T-helper 1 cell treated with Interleukin-12 subunit alpha and Interleukin-12 subunit beta and Interleukin-4 antibody, amounts not matched to agents 30 μg/mL and 1 μg/mL, for 36 hours (primary cell): ENCODE results near the gene RNF126.
A peak's percentile ranks its signal among the peaks of the same experiment; 100 is the strongest.

Experiments used
- H3K27ac Mint-ChIP-seq: one replicate; pipeline ENCODE4 v1.8.0; 2021; ENCODE audit warnings: mild to moderate bottlenecking, mixed read lengths
- H3K27me3 Mint-ChIP-seq: one replicate; pipeline ENCODE4 v1.8.0; 2021; ENCODE audit warnings: low read depth, mixed read lengths
- H3K36me3 Mint-ChIP-seq: one replicate; pipeline ENCODE4 v1.8.0; 2021; ENCODE audit warnings: low read depth, mixed read lengths
- H3K4me1 Mint-ChIP-seq: one replicate; pipeline ENCODE4 v1.8.0; 2021; ENCODE audit warnings: low read depth, mixed read lengths
- H3K4me3 Mint-ChIP-seq: one replicate; pipeline ENCODE4 v1.8.0; 2021; ENCODE audit warnings: mild to moderate bottlenecking, moderate library complexity, mixed read lengths
- H3K9me3 Mint-ChIP-seq: one replicate; pipeline ENCODE4 v1.8.0; 2021; ENCODE audit warnings: mixed read lengths

Gene RNF126

DNA sequence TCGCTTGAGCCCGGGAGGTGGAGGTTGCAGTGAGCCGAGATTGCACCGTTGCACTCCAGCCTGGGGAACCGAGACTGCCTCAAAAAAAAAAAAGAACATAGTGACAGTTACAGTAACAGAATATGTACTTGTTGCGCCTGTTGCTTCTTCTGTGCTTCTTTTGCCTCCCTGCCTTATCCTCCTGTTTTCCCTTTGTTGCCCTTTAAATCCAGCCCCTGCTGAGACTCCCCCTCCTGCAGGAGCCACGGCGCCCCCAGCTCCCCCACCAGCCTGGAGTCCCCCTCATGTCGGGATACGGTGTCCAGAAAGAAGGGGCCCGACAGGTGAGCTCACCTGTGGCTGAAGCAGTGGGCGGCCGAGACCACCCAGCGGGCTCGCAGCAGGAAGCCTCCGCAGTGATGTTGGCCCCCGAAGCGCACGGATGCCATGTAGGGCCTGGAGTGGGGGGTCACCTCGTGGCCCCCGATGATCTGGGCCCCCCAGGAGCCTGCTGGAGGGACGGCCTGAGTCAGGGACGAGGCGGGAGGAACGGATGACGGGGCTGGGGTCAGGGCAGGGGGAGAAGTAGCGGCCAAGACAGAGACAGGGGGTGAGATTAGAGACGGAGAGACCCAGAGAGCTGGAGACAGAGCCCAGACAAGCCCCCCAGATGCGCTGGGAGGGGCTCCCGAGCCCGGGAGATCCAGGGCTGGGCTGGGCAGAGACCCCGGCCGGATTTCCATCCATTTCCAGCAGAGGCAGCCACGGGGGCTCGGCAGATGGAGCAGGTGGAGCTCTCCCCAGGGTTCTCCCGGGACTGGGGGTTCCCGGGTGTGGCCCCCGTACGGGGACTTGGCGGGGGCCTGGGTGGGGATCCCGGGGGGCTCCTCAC, 31.7 kb upstream of the RNF126 start:
- H3K27me3 Mint-ChIP-seq: peaks cover 8% of the 10 kb centered on the region
- no peak overlapping the region for H3K27ac Mint-ChIP-seq
- H3K4me1 Mint-ChIP-seq: no peaks in the 10 kb centered on the region
- H3K4me3 Mint-ChIP-seq: no peak overlapping the region
- H3K36me3 Mint-ChIP-seq: no peaks in the 10 kb centered on the region
- no peaks in the 10 kb centered on the region for H3K9me3 Mint-ChIP-seq

DNA sequence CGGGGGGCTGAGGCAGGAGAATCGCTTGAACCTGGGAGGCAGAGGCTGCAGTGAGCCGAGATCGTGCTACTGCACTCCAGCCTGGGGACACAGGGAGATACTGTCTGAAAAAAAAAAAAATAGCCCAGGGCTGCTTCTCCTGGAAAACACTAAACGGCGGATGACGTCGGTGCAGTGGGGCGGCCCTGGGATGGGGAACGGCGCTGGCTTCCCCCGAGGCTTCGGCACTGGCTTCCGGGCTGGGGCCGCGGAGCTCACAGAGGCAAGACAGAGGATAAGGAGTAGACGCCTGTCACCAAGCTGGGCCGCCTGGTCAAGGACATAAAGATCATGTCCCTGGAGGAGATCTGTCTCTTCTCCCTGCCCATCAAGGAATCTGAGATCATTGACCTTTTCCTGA, 27.2 kb upstream of the RNF126 start:
- Mint-ChIP-seq H3K4me1 (no peaks in the 10 kb centered on the region), H3K27me3 (peaks cover 8% of the 10 kb centered on the region), H3K4me3 (no peak overlapping the region), H3K27ac (no peak overlapping the region), H3K36me3 (no peaks in the 10 kb centered on the region), H3K9me3 (no peaks in the 10 kb centered on the region)

DNA sequence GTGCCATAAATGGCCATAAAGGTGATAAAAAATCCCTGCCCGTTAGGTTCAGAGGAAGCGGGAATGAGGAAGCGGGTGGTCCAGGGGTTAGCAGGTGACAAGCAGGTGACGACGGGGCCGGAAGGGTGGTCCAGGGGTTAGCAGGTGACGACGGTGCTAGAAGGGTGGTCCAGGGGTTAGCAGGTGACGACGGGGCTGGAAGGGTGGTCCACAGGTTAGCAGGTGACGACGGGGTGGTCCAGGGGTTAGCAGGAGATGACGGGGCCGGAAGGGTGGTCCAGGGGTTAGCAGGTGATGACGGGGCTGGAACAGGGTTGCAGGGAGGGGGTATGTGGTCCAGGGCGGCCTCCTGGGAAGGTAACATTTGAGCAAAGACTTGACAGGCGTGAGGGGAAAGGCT, 26.0 kb upstream of the RNF126 start:
- Mint-ChIP-seq H3K27ac (no peak overlapping the region), H3K9me3 (no peaks in the 10 kb centered on the region), H3K27me3 (no peaks in the 10 kb centered on the region), H3K4me1 (no peaks in the 10 kb centered on the region), H3K4me3 (no peak overlapping the region), H3K36me3 (no peaks in the 10 kb centered on the region)

DNA sequence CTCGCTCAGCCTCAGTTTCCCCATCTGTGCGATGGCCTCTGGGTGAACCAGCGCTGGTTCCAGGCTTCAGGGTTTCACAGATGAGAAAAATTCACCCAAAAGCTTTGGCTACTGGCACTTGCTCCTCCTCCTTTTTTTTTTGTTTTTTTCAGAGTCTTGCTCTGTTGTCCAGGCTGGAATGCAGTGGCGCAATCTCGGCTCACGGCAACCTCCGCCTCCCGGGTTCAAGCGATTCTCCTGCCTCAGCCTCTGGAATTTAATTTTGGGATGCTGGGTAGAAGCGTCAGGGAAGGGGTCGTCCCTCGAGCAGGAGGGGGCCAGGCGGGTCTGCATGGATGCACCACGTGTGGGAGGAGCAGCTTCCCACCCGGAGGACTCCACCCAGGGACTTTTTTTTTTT, 25.2 kb upstream of the RNF126 start:
- Mint-ChIP-seq H3K27ac (no peak overlapping the region), H3K27me3 (no peaks in the 10 kb centered on the region), H3K9me3 (no peaks in the 10 kb centered on the region), H3K4me3 (no peak overlapping the region), H3K4me1 (no peaks in the 10 kb centered on the region), H3K36me3 (no peaks in the 10 kb centered on the region)

DNA sequence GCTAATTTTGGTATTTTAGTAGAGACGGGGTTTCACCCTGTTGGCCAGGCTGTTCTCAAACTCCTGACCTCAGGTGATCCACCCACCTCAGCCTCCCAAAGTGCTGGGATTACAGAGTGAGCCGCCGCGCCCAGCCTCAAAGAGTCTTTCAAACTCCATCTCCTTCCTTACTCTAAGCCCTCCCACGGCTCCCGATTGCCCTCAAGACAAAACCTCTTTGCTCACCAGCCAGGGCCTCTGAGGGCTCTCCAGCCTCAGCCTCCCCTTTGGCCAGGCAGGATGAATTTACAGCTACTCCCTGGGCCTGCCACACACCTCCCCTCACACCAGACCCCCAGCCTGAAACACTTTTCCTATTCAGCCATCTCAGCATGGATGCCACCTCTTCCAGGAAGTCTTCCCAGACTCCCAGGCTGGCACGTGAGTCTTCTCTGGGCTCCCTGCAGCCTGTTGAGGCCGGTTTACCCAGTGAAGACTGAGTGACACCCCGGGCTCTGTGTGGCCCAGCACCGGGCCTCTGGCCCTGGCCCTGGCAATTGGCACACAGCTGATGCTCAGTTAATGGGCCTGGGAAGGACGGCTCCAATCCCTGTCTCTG, 24.7 kb upstream of the RNF126 start:
- Mint-ChIP-seq H3K27ac (no peak overlapping the region), H3K9me3 (no peaks in the 10 kb centered on the region), H3K4me1 (no peaks in the 10 kb centered on the region), H3K4me3 (no peak overlapping the region), H3K27me3 (no peaks in the 10 kb centered on the region), H3K36me3 (no peaks in the 10 kb centered on the region)

DNA sequence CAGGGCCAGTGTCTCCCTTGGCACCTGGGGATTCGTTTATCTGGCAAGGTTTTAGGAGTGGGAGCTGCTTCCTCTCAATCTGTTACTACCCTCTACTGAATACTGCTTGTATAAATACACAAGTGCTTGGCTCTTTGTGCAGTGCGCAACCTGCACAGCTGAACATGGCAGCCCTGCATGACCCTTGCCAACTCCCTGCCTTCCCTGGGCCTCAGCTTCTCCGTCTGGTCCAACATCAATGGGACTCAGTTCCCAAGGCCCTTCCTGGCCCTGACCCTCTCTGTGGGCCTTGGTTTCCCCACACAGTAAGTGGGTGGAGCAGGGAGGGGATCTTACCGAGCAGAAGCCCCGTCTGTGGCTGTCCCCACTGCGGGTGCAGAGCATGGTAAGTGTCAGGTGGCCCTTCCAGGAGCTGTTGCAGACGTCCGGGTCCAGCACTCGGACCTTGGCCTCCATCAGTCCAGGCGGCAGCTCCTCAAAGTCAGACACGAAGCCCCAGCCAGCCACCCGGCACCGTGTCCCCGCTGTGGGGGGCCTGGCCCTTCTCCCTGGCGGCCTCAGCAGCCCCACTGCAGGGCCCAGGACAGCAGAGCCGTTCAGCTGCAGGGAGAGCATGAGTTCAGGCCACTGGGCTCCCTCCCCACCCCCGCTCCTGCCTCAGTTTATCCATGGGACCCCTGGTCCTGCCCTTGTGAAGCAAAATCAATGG, 23.7 kb upstream of the RNF126 start:
- H3K27ac Mint-ChIP-seq: no peak overlapping the region
- no peaks in the 10 kb centered on the region for H3K27me3 Mint-ChIP-seq
- no peaks in the 10 kb centered on the region for H3K9me3 Mint-ChIP-seq
- H3K4me3 Mint-ChIP-seq: no peak overlapping the region
- no peaks in the 10 kb centered on the region for H3K4me1 Mint-ChIP-seq
- no peaks in the 10 kb centered on the region for H3K36me3 Mint-ChIP-seq

DNA sequence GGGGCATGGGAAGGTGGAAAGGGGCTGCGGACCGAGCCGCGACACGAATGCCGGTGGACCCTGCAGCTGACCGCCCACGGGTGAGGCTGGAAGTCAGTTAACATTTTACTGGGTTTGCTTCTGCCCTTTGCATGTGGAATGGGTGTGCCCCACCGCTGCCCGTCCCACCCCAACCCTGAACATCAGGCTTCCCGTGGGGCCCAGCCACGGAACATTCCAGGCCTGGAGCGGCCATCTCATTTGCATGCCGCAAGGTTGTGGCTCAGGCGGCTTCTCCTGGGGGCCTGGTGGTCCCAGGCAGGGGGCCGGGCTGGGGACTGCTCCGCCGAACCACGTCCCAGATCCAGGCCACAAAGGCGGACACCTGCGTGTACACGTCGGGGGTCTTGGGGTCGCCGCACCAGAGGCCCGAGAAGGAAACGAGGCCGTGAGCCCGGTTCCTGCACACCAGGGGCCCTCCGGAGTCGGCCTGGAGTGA, 22.5 kb upstream of the RNF126 start:
- Mint-ChIP-seq H3K36me3 (no peaks in the 10 kb centered on the region), H3K4me3 (no peak overlapping the region), H3K4me1 (peaks cover 2% of the 10 kb centered on the region), H3K27ac (no peak overlapping the region), H3K27me3 (no peaks in the 10 kb centered on the region), H3K9me3 (no peaks in the 10 kb centered on the region)

DNA sequence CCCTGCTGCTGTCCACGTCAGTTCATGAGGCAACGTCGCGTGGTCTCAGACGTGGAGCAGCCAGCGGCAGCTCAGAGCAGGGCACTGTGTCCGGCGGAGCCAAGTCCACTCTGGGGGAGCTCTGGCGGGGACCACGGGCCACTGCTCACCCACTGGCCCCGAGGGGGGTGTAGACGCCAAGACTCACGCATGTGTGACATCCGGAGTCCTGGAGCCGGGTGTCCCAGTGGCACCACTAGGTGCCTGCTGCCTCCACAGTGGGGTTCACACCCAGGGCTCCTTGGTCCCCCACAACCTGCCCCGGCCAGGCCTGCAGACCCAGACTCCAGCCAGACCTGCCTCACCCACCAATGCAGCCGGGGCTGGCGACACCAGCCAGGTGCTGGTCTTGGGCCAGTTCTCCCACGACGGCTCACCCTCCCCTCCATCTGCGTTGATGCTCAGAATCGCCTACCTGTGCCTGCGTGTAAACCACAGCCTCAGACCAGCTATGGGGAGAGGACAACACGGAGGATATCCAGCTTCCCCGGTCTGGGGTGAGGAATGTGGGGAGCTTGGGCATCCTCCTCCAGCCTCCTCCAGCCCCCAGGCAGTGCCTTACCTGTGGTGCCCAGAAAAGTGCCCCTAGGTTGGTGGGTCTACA, 19.8 kb upstream of the RNF126 start:
- H3K36me3 Mint-ChIP-seq: no peaks in the 10 kb centered on the region
- no peak overlapping the region for H3K27ac Mint-ChIP-seq
- H3K4me1 Mint-ChIP-seq: peaks cover 2% of the 10 kb centered on the region
- no peaks in the 10 kb centered on the region for H3K9me3 Mint-ChIP-seq
- H3K4me3 Mint-ChIP-seq: no peak overlapping the region
- peaks cover 5% of the 10 kb centered on the region for H3K27me3 Mint-ChIP-seq

DNA sequence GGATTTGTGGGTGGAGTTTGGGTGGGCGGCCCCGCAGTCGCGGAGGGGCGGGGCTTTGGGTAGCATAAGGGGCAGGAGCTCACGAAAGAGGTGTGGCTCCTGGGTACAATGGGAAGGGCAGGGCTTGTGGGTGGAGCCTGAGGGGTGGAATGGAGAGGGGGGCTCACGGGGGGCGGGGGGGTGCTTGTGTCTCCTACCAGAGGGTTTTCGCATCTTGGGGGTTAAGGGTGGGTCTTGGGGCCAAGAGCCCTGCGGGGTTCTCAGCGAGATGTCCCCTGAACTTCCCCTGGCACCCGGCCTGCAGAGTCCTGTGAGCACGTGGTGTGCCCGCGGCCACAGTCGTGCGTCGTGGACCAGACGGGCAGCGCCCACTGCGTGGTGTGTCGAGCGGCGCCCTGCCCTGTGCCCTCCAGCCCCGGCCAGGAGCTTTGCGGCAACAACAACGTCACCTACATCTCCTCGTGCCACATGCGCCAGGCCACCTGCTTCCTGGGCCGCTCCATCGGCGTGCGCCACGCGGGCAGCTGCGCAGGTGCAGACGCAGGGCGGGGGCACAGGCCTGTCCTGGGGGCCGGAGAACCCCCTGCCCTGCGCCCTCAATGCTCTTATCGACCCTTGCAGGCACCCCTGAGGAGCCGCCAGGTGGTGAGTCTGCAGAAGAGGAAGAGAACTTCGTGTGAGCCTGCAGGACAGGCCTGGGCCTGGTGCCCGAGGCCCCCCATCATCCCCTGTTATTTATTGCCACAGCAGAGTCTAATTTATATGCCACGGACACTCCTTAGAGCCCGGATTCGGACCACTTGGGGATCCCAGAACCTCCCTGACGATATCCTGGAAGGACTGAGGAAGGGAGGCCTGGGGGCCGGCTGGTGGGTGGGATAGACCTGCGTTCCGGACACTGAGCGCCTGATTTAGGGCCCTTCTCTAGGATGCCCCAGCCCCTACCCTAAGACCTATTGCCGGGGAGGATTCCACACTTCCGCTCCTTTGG, 18.3 kb upstream of the RNF126 start:
- no peaks in the 10 kb centered on the region for H3K36me3 Mint-ChIP-seq
- H3K4me1 Mint-ChIP-seq: peaks cover 2% of the 10 kb centered on the region
- peak overlapping the region; percentile 100 for H3K27ac Mint-ChIP-seq
- H3K9me3 Mint-ChIP-seq: no peaks in the 10 kb centered on the region
- peak overlapping the region; percentile 89 for H3K4me3 Mint-ChIP-seq
- peaks cover 9% of the 10 kb centered on the region for H3K27me3 Mint-ChIP-seq

DNA sequence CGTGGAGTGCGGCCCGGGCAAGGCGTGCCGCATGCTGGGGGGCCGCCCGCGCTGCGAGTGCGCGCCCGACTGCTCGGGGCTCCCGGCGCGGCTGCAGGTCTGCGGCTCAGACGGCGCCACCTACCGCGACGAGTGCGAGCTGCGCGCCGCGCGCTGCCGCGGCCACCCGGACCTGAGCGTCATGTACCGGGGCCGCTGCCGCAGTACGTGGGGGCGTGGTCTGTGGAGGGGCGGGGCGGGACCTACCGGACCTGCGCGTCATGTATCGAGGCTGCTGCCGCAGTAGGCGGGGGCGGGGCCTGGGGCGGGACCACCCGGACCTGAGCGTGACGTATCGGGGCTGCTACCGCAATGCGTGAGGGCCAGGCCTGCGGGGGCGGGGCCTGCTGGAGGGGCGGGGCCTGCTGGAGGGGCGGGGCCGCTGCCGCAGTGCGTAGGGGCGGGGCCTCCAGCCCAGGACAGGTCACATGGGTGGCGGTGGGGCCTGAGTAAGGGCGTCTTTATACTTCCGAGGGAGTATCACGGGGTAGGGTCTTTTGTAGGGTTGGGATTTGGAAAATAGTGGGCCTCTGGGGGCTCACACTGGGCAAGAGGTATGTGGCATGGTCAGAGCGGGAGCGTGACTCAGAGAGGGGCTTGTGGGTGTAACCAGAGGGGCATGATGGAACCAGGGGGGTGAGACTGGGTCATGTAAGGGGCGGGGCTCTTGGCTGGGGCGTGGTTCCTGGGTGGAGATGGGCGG, 17.4 kb upstream of the RNF126 start:
- Mint-ChIP-seq H3K4me1 (peaks cover 2% of the 10 kb centered on the region), H3K9me3 (no peaks in the 10 kb centered on the region), H3K27me3 (peaks cover 11% of the 10 kb centered on the region), H3K27ac (peak overlapping the region; percentile 100), H3K4me3 (peak overlapping the region; percentile 89), H3K36me3 (no peaks in the 10 kb centered on the region)

DNA sequence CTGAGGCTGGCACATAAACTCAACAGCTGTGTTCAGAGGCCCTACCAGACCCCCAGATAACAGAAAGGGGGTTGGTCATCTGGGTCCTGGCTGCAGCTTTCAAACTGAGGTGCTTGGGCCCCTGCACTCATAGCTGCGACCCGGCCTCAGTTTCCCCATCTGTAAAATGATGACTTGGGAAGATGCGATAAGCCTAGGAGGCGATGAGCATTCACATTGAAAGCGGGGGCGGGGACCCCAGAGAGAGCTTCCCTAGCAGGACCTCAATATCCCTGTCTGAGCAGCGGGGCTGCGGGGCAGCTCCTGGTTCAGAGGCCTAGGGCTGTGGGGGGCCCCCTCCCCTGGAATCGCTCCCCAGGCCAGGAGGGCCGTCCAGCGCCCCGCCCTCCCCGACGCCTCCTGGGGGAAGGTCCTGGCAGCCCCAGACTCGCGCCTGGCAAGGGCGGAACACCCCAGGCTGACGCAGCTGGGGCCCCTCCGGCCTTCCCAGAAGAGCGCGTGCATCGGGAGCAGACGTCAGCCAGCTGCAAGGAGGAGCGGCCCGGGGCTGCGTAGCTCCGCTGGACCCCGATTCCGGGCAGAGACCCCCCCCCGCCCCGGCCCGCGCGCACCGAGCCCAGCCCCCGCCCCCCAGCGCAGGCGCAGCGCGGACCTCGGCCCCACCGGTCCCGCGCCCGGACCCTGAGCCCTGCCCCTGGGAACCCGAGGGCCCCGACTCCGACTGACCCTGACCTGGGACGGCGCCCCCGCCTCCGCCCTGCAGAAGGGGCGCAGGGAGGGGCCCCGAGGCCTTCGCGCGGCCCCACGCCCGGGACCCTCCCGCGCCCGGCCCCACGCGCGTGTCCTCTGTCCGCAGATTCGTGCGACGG, 16.6 kb upstream of the RNF126 start:
- H3K27ac Mint-ChIP-seq: no peak overlapping the region
- H3K4me1 Mint-ChIP-seq: peaks cover 2% of the 10 kb centered on the region
- no peaks in the 10 kb centered on the region for H3K36me3 Mint-ChIP-seq
- peak overlapping the region; percentile 72 for H3K4me3 Mint-ChIP-seq
- H3K27me3 Mint-ChIP-seq: peaks cover 16% of the 10 kb centered on the region
- no peaks in the 10 kb centered on the region for H3K9me3 Mint-ChIP-seq

DNA sequence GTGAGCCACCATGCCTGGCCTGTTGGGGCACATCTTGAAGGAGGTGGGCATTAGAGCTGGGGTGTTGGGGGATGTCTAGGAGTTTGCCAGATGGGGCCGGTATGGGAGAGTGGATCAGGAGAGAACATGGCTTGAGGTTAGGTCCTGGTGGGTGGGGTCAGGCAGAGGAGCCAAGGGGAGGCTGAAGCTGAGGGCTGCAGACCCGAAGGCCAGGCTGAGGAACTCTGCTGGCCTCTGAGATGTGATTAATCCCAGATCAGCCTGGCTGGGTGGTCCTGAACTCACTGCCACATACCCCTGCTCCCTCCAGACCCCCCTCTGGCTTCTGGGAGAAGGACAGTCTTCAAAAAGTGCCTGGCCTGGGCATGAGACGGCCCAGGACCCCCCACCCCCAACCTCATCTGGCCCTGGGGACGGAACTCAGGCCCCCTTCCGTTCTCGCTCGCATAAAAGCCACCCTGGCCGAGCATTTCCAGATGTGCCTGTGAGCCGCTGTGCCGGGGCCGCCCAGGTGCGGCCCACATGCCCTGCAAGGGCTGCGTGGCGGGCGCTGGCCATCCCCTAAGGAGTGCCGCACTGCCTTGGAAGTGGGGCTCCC, 15.9 kb upstream of the RNF126 start:
- Mint-ChIP-seq H3K9me3 (no peaks in the 10 kb centered on the region), H3K4me3 (peak overlapping the region; percentile 72), H3K27me3 (peaks cover 16% of the 10 kb centered on the region), H3K27ac (no peak overlapping the region), H3K36me3 (no peaks in the 10 kb centered on the region), H3K4me1 (peaks cover 2% of the 10 kb centered on the region)
